ENCODE results near the gene FN1. TPM values are rescaled to one million over a fixed set of nuclear protein-coding genes. Genes with fewer than 3 reads are reported as not detected.

FN1 gene
- total RNA-seq, 3 donors from 2014 or later (not counting 1 experiment from before 2014, with no cell fraction given), result 0.30 TPM; not detected in 2

DNA sequence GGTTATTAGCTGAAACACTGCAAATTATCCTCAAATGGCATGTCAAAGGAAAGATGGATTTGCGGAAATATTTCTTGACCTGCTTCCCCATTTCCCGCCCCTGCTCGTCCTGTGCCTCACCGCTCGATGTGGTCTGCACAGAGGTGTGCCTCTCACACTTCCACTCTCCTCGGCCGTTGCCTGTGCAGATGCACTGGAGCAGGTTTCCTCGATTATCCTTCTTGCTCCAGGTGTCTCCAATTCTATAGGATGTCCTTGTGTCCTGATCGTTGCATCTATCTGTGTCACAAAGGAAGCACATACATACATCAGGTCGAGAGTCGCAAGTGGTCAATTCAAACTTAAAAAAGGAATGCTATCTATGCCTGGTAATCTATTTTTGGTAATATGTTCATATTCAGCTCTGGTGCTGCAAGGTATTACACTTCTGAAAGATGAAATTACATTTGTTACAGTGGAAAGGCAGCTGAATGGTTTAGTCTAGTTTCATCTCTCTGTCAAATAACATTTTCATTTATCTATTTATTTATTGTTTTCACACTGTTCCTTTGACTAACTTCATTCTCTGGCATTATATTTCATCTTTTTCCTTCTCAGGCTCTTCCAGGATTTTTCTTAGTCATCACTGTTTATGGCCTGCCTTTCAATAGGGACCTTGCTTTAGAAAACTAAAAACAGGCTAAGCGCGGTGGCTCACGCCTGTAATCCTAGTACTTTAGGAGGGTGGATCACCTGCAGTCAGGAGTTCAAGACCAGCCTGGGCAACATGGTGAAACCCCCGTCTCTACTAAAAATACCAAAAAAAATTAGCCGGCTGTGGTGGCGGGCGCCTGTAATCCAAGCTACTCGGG is 7.6 kb downstream of the FN1 start:
- Histone ChIP-seq H3K27me3 (ENCODE audit: control insufficient read depth, insufficient read depth, low read length) (peaks cover 17% of the 10 kb centered on the region), H3K4me3 (ENCODE audit: low read length) (no peak overlapping the region), H3K36me3 (ENCODE audit: control insufficient read depth, insufficient read depth, low read length) (no peaks in the 10 kb centered on the region), H3K27ac (ENCODE audit: low read length) (no peak overlapping the region), H3K4me1 (ENCODE audit: control insufficient read depth, insufficient read depth, low read length) (no peaks in the 10 kb centered on the region), H3K9me3 (ENCODE audit: control insufficient read depth, insufficient read depth, low read length) (no peaks in the 10 kb centered on the region)
- Mint-ChIP-seq H3K27me3 (ENCODE audit: low read depth in 2 of 2) (peaks cover 25 to 66% of the 10 kb centered on the region in 2 donors), H3K4me1 (no peaks in the 10 kb centered on the region), H3K36me3 (no peaks in the 10 kb centered on the region), H3K9me3 (no peaks in the 10 kb centered on the region), H3K27ac (no peak overlapping the region), H3K4me3 (no peak overlapping the region)
- DNase-seq, result no peak
- intact Hi-C loops (cut with micrococcal nuclease), result no loop called here
- TF ChIP-seq, protein P1, sequence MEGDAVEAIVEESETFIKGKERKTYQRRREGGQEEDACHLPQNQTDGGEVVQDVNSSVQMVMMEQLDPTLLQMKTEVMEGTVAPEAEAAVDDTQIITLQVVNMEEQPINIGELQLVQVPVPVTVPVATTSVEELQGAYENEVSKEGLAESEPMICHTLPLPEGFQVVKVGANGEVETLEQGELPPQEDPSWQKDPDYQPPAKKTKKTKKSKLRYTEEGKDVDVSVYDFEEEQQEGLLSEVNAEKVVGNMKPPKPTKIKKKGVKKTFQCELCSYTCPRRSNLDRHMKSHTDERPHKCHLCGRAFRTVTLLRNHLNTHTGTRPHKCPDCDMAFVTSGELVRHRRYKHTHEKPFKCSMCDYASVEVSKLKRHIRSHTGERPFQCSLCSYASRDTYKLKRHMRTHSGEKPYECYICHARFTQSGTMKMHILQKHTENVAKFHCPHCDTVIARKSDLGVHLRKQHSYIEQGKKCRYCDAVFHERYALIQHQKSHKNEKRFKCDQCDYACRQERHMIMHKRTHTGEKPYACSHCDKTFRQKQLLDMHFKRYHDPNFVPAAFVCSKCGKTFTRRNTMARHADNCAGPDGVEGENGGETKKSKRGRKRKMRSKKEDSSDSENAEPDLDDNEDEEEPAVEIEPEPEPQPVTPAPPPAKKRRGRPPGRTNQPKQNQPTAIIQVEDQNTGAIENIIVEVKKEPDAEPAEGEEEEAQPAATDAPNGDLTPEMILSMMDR (IDR thresholded peaks at IDR 0.05), result no peak
- no peak for ATAC-seq
- WGBS (ENCODE audit: insufficient coverage), result 90% methylated on average over 19 of the region's 19 CpGs

DNA sequence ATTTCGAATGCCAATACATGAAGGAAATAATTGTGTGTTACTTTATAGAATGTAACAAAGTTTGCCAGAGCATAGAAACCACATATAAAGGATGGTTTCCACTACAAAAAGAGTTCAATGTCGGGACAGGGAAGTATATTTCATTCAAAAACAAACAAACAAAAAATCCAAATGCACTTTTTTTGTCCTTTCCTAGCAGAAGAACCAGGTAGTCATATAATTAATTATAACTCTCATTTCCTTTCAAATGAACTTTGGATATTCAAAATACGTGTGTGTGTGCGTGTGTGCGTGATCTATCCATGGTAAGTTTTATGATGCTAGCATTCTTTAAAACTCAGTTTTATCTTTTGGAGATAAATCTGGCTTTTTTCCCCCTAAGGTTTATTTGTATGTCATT is 8.3 kb downstream of the FN1 start:
- H3K9me3 Mint-ChIP-seq, result no peaks in the 10 kb centered on the region
- no peaks in the 10 kb centered on the region for H3K4me1 Mint-ChIP-seq
- ATAC-seq (no peak), DNase-seq (no peak)
- Histone ChIP-seq H3K36me3 (ENCODE audit: control insufficient read depth, insufficient read depth, low read length) (no peaks in the 10 kb centered on the region), H3K9me3 (ENCODE audit: control insufficient read depth, insufficient read depth, low read length) (no peaks in the 10 kb centered on the region), H3K4me3 (ENCODE audit: low read length) (no peak overlapping the region), H3K27ac (ENCODE audit: low read length) (no peak overlapping the region), H3K4me1 (ENCODE audit: control insufficient read depth, insufficient read depth, low read length) (no peaks in the 10 kb centered on the region), H3K27me3 (ENCODE audit: control insufficient read depth, insufficient read depth, low read length) (peaks cover 13% of the 10 kb centered on the region)
- H3K27me3 Mint-ChIP-seq (ENCODE audit: low read depth in 2 of 2), result peaks cover 21 to 62% of the 10 kb centered on the region in 2 donors
- WGBS (ENCODE audit: insufficient coverage), result 66% methylated on average over 2 of the region's 5 CpGs
- TF ChIP-seq, protein P1 (IDR thresholded peaks at IDR 0.05), result no peak
- intact Hi-C loops (cut with micrococcal nuclease), result no loop called here
- H3K27ac Mint-ChIP-seq, result no peak overlapping the region
- H3K36me3 Mint-ChIP-seq, result no peaks in the 10 kb centered on the region
- H3K4me3 Mint-ChIP-seq, result no peak overlapping the region

DNA sequence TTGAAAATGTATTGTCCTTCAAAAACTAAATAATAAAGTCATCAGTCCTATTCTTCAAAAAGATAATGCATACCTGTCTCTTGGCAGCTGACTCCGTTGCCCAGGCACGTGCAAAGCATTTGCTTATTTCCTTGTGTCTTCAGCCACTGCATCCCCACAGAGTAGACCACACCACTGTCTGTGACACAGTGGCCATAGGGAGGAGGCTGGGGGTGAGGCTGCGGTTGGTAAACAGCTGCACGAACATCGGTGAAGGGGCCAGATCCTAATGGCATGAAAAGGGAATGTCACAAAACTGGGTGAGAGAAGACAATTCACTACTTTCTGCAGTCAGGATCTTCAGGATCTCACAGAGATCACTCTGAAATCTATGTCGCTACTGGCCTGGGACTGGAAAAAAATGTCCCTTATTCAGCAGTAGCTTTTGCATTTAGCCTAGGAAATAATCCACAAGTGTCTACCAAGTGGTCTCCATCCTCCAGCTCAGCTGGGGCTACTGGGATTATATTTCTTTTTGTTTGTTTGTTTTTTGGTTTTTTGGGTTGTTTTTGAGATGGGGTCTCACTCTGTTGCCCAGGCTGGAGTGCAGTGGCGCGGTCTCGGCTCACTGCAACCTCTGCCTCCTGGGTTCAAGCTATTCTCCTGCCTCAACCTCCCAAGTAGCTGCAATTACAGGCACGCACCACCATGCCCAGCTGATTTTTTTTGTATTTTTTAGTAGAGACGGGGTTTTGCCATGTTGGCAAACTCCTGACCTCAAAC is 10.7 kb downstream of the FN1 start:
- no peak overlapping the region for H3K27ac Mint-ChIP-seq
- intact Hi-C loops (cut with micrococcal nuclease), result no loop called here
- Histone ChIP-seq H3K9me3 (ENCODE audit: control insufficient read depth, insufficient read depth, low read length) (no peaks in the 10 kb centered on the region), H3K4me1 (ENCODE audit: control insufficient read depth, insufficient read depth, low read length) (no peaks in the 10 kb centered on the region), H3K27ac (ENCODE audit: low read length) (no peak overlapping the region), H3K4me3 (ENCODE audit: low read length) (no peak overlapping the region), H3K27me3 (ENCODE audit: control insufficient read depth, insufficient read depth, low read length) (peaks cover 2% of the 10 kb centered on the region), H3K36me3 (ENCODE audit: control insufficient read depth, insufficient read depth, low read length) (no peaks in the 10 kb centered on the region)
- no peaks in the 10 kb centered on the region for H3K9me3 Mint-ChIP-seq
- no peak for ATAC-seq
- H3K4me3 Mint-ChIP-seq, result no peak overlapping the region
- no peak for DNase-seq
- TF ChIP-seq, protein P1 (IDR thresholded peaks at IDR 0.05), result no peak
- WGBS (ENCODE audit: insufficient coverage), result 88% methylated on average over 11 of the region's 11 CpGs
- H3K36me3 Mint-ChIP-seq, result no peaks in the 10 kb centered on the region
- H3K27me3 Mint-ChIP-seq (ENCODE audit: low read depth in 2 of 2), result peaks cover 20 to 64% of the 10 kb centered on the region in 2 donors
- H3K4me1 Mint-ChIP-seq, result no peaks in the 10 kb centered on the region
